H1 (cell line): Measurements from ENCODE around the gene SMARCA2. TPM values are rescaled to one million over a fixed set of nuclear protein-coding genes. Genes with fewer than 3 reads are reported as not detected.

ENCODE experiments used
- CTCF ChIA-PET: fragments of 300-600 bp; sonication (Branson Sonifier 250); formaldehyde crosslinking; loops from one replicate; lab custom pipeline; 2021; ENCODE audit not compliant: partially characterized antibody; lab: Charles Lee
- POLR2A ChIA-PET: fragments of 300-600 bp; sonication (Branson Sonifier 250); formaldehyde crosslinking; loops from one replicate; lab custom pipeline; 2021; ENCODE audit warnings: inconsistent platforms; ENCODE audit not compliant: partially characterized antibody; lab: Charles Lee
- DNase-seq, 2 experiments: peaks; one replicate each; pipeline versions ENCODE4 v3.0.0 to v3.0.0-alpha.2; 2010 to 2022; ENCODE audit warnings: low spot score in 2 of 2, low read depth in 1 of 2, mixed read lengths in 1 of 2
- FAIRE-seq: peaks from 2 replicates; lab custom pipeline; 2011; peaks lifted over from hg19 to GRCh38; lab: Jason Lieb, UNC
- H2AFZ ChIP-seq: 2 replicates; pipeline ENCODE4 v1.8.1; 2012; ENCODE audit warnings: low read length, inconsistent platforms
- H2AK5ac ChIP-seq: 2 replicates; pipeline ENCODE4 v1.6.1; 2013; ENCODE audit warnings: low read depth, low read length
- H2BK120ac ChIP-seq: replicated peaks from 2 replicates; pipeline ENCODE3; 2013; ENCODE audit warnings: low read depth, low read length, inconsistent platforms
- H2BK12ac ChIP-seq: 2 replicates; pipeline ENCODE4 v1.6.1; 2013; ENCODE audit warnings: low read depth, low read length
- H2BK15ac ChIP-seq: 2 replicates; pipeline ENCODE4 v1.6.1; 2013; ENCODE audit warnings: low read length
- H2BK20ac ChIP-seq: 2 replicates; pipeline ENCODE4 v1.6.1; 2013; ENCODE audit warnings: low read length
- H2BK5ac ChIP-seq: 2 replicates; pipeline ENCODE4 v1.6.1; 2013; ENCODE audit warnings: low read depth, low read length
- H3K14ac ChIP-seq: 2 replicates; pipeline ENCODE4 v1.6.1; 2013; ENCODE audit warnings: inconsistent platforms; ENCODE audit not compliant: insufficient read length
- H3K18ac ChIP-seq: 2 replicates; pipeline ENCODE4 v1.6.1; 2013; ENCODE audit warnings: low read length; ENCODE audit errors: extremely low read depth
- H3K23ac ChIP-seq: 2 replicates; pipeline ENCODE4 v1.6.1; 2013; ENCODE audit warnings: inconsistent platforms; ENCODE audit not compliant: insufficient read length
- H3K23me2 ChIP-seq: 2 replicates; pipeline ENCODE4 v1.6.1; 2013; ENCODE audit warnings: low read depth, low read length
- H3K27ac ChIP-seq: 2 replicates; pipeline ENCODE4 v1.6.1; 2011; ENCODE audit warnings: low read depth, low read length, inconsistent platforms
- H3K27me3 ChIP-seq, 4 experiments: replicated peaks in 1 of 4; 1 replicate in 1 of 4; 2 replicates in 3 of 4; pipeline versions ENCODE4 v1.6.1 to v1.8.1; 2011 to 2013; ENCODE audit warnings: low read length in 3 of 4, mild to moderate bottlenecking in 3 of 4, inconsistent platforms in 2 of 4, mixed read lengths in 2 of 4, moderate library complexity in 1 of 4; ENCODE audit not compliant: control insufficient read depth in 3 of 4, insufficient read depth in 3 of 4; ENCODE audit errors: extremely low read depth in 1 of 4
- H3K36me3 ChIP-seq, 4 experiments: 2 replicates each; pipeline versions ENCODE4 v1.6.1 to v1.8.1; 2011 to 2013; ENCODE audit warnings: mild to moderate bottlenecking in 4 of 4, low read length in 3 of 4, moderate library complexity in 2 of 4, control low read depth in 1 of 4, inconsistent platforms in 1 of 4; ENCODE audit not compliant: insufficient read depth in 4 of 4, control insufficient read depth in 2 of 4
- H3K4ac ChIP-seq: replicated peaks from 2 replicates; pipeline ENCODE3; 2013; ENCODE audit warnings: low read length, low read depth, mixed read lengths, inconsistent platforms; ENCODE audit not compliant: insufficient read length
- H3K4me1 ChIP-seq, 4 experiments: replicated peaks in 1 of 4; 1 replicate in 1 of 4; 2 replicates in 3 of 4; pipeline versions ENCODE4 v1.6.1 to v1.8.1; 2011 to 2013; ENCODE audit warnings: low read length in 3 of 4, inconsistent platforms in 2 of 4, mixed read lengths in 1 of 4; ENCODE audit not compliant: insufficient read depth in 4 of 4, control insufficient read depth in 3 of 4
- H3K4me2 ChIP-seq, 2 experiments: 2 replicates each; pipeline versions ENCODE4 v1.6.1 to v1.8.1; 2011 to 2013; ENCODE audit warnings: low read depth in 2 of 2, low read length in 2 of 2, control low read depth in 1 of 2, inconsistent platforms in 1 of 2, mild to moderate bottlenecking in 1 of 2; ENCODE audit not compliant: insufficient read depth in 1 of 2
- H3K4me3 ChIP-seq, 4 experiments: fragments of 200-600, 300-600 bp in 1 of 4; sonication (generic), shearing (Covaris generic), sonication (Bioruptor Twin) in 1 of 4; 2 replicates each; pipeline versions ENCODE4 v1.5.1 to v1.8.1; 2011 to 2016; ENCODE audit warnings: low read length in 4 of 4, low read depth in 3 of 4, control low read depth in 2 of 4, inconsistent platforms in 2 of 4, mild to moderate bottlenecking in 2 of 4, mixed read lengths in 1 of 4, moderate library complexity in 1 of 4; ENCODE audit not compliant: insufficient read depth in 2 of 4; ENCODE audit errors: extremely low read depth in 1 of 4
- H3K56ac ChIP-seq: replicated peaks from 2 replicates; pipeline ENCODE3; 2013; ENCODE audit warnings: low read depth, mild to moderate bottlenecking, mixed read lengths, low read length, inconsistent platforms; ENCODE audit not compliant: insufficient read length
- H3K79me1 ChIP-seq: 2 replicates; pipeline ENCODE4 v1.6.1; 2013; ENCODE audit warnings: low read depth, low read length, control low read depth
- H3K79me2 ChIP-seq, 2 experiments: 2 replicates each; pipeline versions ENCODE4 v1.6.1 to v1.8.1; 2012 to 2013; ENCODE audit warnings: low read length in 2 of 2, mild to moderate bottlenecking in 2 of 2, inconsistent platforms in 1 of 2; ENCODE audit not compliant: insufficient read depth in 2 of 2, control insufficient read depth in 1 of 2
- H3K9ac ChIP-seq, 4 experiments: replicated peaks in 1 of 4; 1 replicate in 1 of 4; 2 replicates in 3 of 4; pipeline versions ENCODE4 v1.6.1 to v1.8.1; 2011 to 2013; ENCODE audit warnings: low read depth in 3 of 4, low read length in 3 of 4, control low read depth in 2 of 4, mild to moderate bottlenecking in 2 of 4, moderate library complexity in 2 of 4, inconsistent platforms in 1 of 4; ENCODE audit errors: extremely low read depth in 1 of 4
- H3K9me3 ChIP-seq, 2 experiments: 2 replicates each; pipeline versions ENCODE4 v1.6.1 to v1.8.1; 2012 to 2013; ENCODE audit warnings: mild to moderate bottlenecking in 2 of 2, moderate library complexity in 2 of 2, control low read depth in 1 of 2, inconsistent platforms in 1 of 2, low read depth in 1 of 2, low read length in 1 of 2, mixed read lengths in 1 of 2; ENCODE audit not compliant: insufficient read depth in 2 of 2
- H4K20me1 ChIP-seq, 2 experiments: replicated peaks in 1 of 2; 2 replicates each; pipeline versions ENCODE3 to v1.8.1; 2011 to 2013; ENCODE audit warnings: inconsistent platforms in 2 of 2, low read length in 2 of 2, mild to moderate bottlenecking in 1 of 2; ENCODE audit not compliant: insufficient read depth in 2 of 2, control insufficient read depth in 1 of 2
- H4K5ac ChIP-seq: 2 replicates; pipeline ENCODE4 v1.6.1; 2013; ENCODE audit warnings: low read length, low read depth, mixed read lengths, inconsistent platforms; ENCODE audit not compliant: insufficient read length
- H4K8ac ChIP-seq: 2 replicates; pipeline ENCODE4 v1.8.0; 2013; ENCODE audit warnings: mild to moderate bottlenecking, moderate library complexity, low read length, inconsistent platforms; ENCODE audit not compliant: insufficient read depth; ENCODE audit errors: extremely low read depth
- H4K91ac ChIP-seq: replicated peaks from 2 replicates; pipeline ENCODE3; 2013; ENCODE audit warnings: low read length, mixed read lengths, inconsistent platforms; ENCODE audit not compliant: insufficient read length
- CHD2 ChIP-seq: IDR thresholded peaks from 2 replicates; pipeline ENCODE4 v1.6.1; 2012; ENCODE audit warnings: low read length, improper control_type of control experiment
- GABPA ChIP-seq: IDR thresholded peaks from 2 replicates; pipeline ENCODE4 v1.6.1; 2011; ENCODE audit warnings: mild to moderate bottlenecking, low read length, moderate library complexity, borderline replicate concordance; ENCODE audit not compliant: insufficient read depth
- KDM4A ChIP-seq: IDR thresholded peaks from one replicate; pipeline ENCODE4 v1.7.1; 2012; ENCODE audit warnings: low read depth, mild to moderate bottlenecking, moderate library complexity, low read length, inconsistent platforms; ENCODE audit not compliant: severe bottlenecking
- RBBP5 ChIP-seq: IDR thresholded peaks from 2 replicates; pipeline ENCODE4 v1.7.1; 2012; ENCODE audit warnings: low read depth, mild to moderate bottlenecking, inconsistent platforms, low read length, moderate library complexity, borderline replicate concordance
- SAP30 ChIP-seq: fragments of 300-600 bp; sonication (generic); IDR thresholded peaks from 2 replicates; pipeline ENCODE4 v1.7.1; 2012; ENCODE audit warnings: low read length, moderate library complexity, mild to moderate bottlenecking, inconsistent platforms; ENCODE audit not compliant: insufficient read depth, insufficient replicate concordance
- SIN3A ChIP-seq, 2 experiments: IDR thresholded peaks in 1 of 2; conservative IDR thresholded peaks in 1 of 2; 2 replicates each; pipeline ENCODE4 v1.6.1; 2011 to 2012; ENCODE audit warnings: low read length in 2 of 2, improper control_type of control experiment in 1 of 2, low read depth in 1 of 2, mild to moderate bottlenecking in 1 of 2
- SP1 ChIP-seq: IDR thresholded peaks from 2 replicates; pipeline ENCODE4 v1.6.1; 2011; ENCODE audit warnings: low read depth, low read length
- WGBS, 2 experiments: shearing (Covaris generic) in 1 of 2; methylation state at CpG; one replicate each; pipeline versions ENCODE4 v1.1.6 to v1.1.7; 2013 to 2015; ENCODE audit warnings: low lambda C conversion rate in 2 of 2, mixed read lengths in 2 of 2, inconsistent platforms in 1 of 2, low coverage in 1 of 2, missing lambda C conversion rate in 1 of 2; ENCODE audit not compliant: insufficient replicate concordance in 2 of 2, insufficient coverage in 1 of 2, insufficient read length in 1 of 2; ENCODE audit errors: extremely low coverage in 1 of 2, missing lambda C conversion rate in 1 of 2; 5-methylcytosine and 5-hydroxymethylcytosine counted together
- long read RNA-seq, 2 experiments: library from RNA in 1 of 2; library from capped mRNA in 1 of 2; stranded (forward); transcript quantifications; one replicate each; pipeline ENCODE4 v2.0.0, GENCODE V29; 2021; ENCODE audit warnings: inconsistent platforms in 1 of 2
- polyA minus RNA-seq, 3 experiments: library from RNA; depleted of rRNA, polyadenylated mRNA; stranded (reverse); fragments of >200 nt; gene quantifications; 1 replicate in 2 of 3; 2 replicates in 1 of 3; pipeline ENCODE4 v1.2.3, GENCODE V29; 2011
- polyA plus RNA-seq, 7 experiments: library from polyadenylated mRNA; depleted of rRNA in 3 of 7; stranded (reverse) in 5 of 7; unstranded in 2 of 7; fragments of >200 nt in 5 of 7; fragments of 200-250 nt in 2 of 7; gene quantifications; 1 replicate in 5 of 7; 2 replicates in 1 of 7; 4 replicates in 1 of 7; pipeline versions ENCODE4 v1.2.1 to v1.2.3, GENCODE V29; 2011 to 2013; ENCODE audit warnings: missing spikeins in 2 of 7, mixed read lengths in 2 of 7
- total RNA-seq: library from RNA; stranded (reverse); fragmentation: NEBNext Ultra II Directional; extraction: Animal tissue kit (Norgen Biotek cat#: 25700); gene quantifications from 2 replicates; pipeline ENCODE4 v1.2.1, GENCODE V29; 2021

Gene SMARCA2
- 21.7 and 22.3 TPM in 2 replicates for total RNA-seq
- polyA plus RNA-seq (2011; rRNA removed) = 6.3 and 12.5 TPM in 2 replicates
- polyA plus RNA-seq (2011; cell fraction: cytosol; rRNA removed) = 11.2 TPM
- 19.0 TPM for polyA plus RNA-seq (2011; cell fraction: nucleus; rRNA removed)
- polyA plus RNA-seq (2012, experiment 1 of 2) = 6.6 to 11.1 TPM (median 7.8 TPM) in 4 replicates
- 0.94 TPM for polyA plus RNA-seq (2012, experiment 2 of 2)
- polyA plus RNA-seq (2013, experiment 1 of 2) = 6.7 TPM
- 6.6 TPM for polyA plus RNA-seq (2013, experiment 2 of 2)
- 18.7 and 32.7 TPM in 2 replicates for polyA minus RNA-seq (2011; rRNA and poly(A)+ RNA removed)
- polyA minus RNA-seq (2011; cell fraction: cytosol; rRNA and poly(A)+ RNA removed) = 20.0 TPM
- polyA minus RNA-seq (2011; cell fraction: nucleus; rRNA and poly(A)+ RNA removed) = 37.5 TPM
- long read RNA-seq, experiment 1, partial matches to known transcripts = 14 of 16 reads
- long read RNA-seq, experiment 1, other reads (novel, unspliced or antisense) = 2 of 16 reads
- long read RNA-seq, experiment 2, partial matches to known transcripts = 8 of 14 reads
- long read RNA-seq, experiment 2, other reads (novel, unspliced or antisense) = 4 of 14 reads

DNA sequence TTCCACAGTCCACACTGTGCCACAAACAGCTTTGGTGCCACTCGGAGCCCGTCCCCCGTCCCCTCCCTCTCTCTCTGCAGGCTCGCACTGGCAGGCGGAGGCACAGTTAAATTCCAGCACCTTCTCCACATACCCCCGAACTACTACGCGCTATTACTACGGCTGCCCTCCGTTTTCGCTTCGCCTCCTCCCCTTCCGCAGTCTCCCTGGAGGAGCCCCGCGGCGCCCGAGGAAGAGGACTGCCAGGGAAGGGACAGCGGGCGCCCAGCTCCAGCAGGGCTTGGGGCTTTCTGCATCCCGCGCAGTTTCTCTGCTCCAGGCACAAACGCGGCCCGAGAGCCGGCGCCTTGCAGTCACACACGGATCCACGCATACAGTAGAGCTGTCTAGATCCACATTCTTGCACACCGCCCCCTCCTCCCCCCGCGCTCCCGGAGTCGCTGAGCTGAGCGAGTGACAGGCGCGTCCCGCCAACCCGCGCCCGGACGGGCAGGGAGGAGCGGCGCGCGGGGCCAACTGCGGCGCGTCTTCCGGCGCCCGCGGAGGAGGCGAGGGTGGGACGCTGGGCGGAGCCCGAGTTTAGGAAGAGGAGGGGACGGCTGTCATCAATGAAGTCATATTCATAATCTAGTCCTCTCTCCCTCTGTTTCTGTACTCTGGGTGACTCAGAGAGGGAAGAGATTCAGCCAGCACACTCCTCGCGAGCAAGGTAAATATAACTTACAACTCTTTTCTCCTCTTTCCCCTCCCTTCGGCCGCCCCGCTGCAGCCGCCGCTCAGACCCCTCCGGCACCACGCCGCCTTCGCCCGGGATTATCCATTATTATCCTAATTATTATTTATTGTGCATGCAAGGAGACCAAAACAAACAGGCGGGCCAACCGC, at the start of gene SMARCA2:
Gene SMARCA2 (plus strand): TSS at position 652 of the 885 bp plus-strand sequence. CDS start 13,676 bp downstream, outside the sequence.
- Histone ChIP-seq H3K9ac (peak within 1 kb of the TSS in 1 of 4 experiments; percentile 13; a peak in 1 of 7 replicates), H2AFZ (peak within 1 kb of the TSS; percentile 0; the same call in 1 of the 2 replicates), H3K23me2 (peaks cover 38% of the 10 kb centered on the region), H2AK5ac (no peak within 1 kb of the TSS), H2BK5ac (0 out of 2 replicates have a peak within 1 kb of the TSS, but pooled peaks have one; percentile 44), H3K4me1 (peaks cover 5 to 11% (median 6%) of the 10 kb centered on the region in 4 experiments; a peak in 6 of 7 replicates), H3K4ac (no peak within 1 kb of the TSS), H3K79me2 (no peaks in the 10 kb centered on the region), H2BK120ac (no peak within 1 kb of the TSS), H3K27ac (no peak within 1 kb of the TSS), H3K4me3 (peak within 1 kb of the TSS; percentile 54 to 84 (median 72)), H3K14ac (no peak within 1 kb of the TSS), H4K91ac (no peak within 1 kb of the TSS), H4K8ac (peak within 1 kb of the TSS; percentile 18; the same call in 1 of the 2 replicates), H4K20me1 (peaks cover 0 to 5% of the 10 kb centered on the region in 2 experiments), H3K18ac (no peak within 1 kb of the TSS), H3K79me1 (no peaks in the 10 kb centered on the region), H3K23ac (no peak within 1 kb of the TSS), H3K9me3 (no peaks in the 10 kb centered on the region), H2BK20ac (no peak within 1 kb of the TSS), H2BK12ac (no peak within 1 kb of the TSS), H4K5ac (no peak within 1 kb of the TSS), H3K56ac (no peak within 1 kb of the TSS), H2BK15ac (no peak within 1 kb of the TSS), H3K27me3 (peaks cover 5 to 51% (median 40%) of the 10 kb centered on the region in 4 experiments), H3K36me3 (no peaks in the 10 kb centered on the region), H3K4me2 (peak within 1 kb of the TSS; percentile 91 to 98)
- DNase-seq = peak in 1 of 2 experiments; percentile 88
- ChIA-PET POLR2A (interaction anchor here (0.6 to 1.9 kb wide), 6 partner anchors 12 to 72 kb away, joined by 3 to 7 read pairs (median 4); no protein-coding TSS in a partner anchor), CTCF (interaction anchor here (0.7 to 1.2 kb wide), 2 partner anchors 13 to 64 kb away, joined by 3 to 4 read pairs; no protein-coding TSS in a partner anchor)
- 1% methylated on average over 67 of the region's 71 CpGs; no CpG with 5 or more reads in 1 of the 2 experiments for WGBS, 2 experiments
- FAIRE-seq = no peak
- TF ChIP-seq KDM4A (peak; percentile 96), RBBP5 (0 out of 2 replicates have a peak, but pooled peaks have one; percentile 69), SAP30 (peak; percentile 45), GABPA (no peak), SP1 (peak; percentile 84), CHD2 (0 out of 2 replicates have a peak, but pooled peaks have one; percentile 30), SIN3A (conservative IDR thresholded peaks at IDR 0.05 in 1 of 2, IDR thresholded peaks at IDR 0.05 in 1 of 2; ENCODE audit: low read depth in 1 of 2, low read length in 2 of 2) (peak in 1 of 2 experiments; percentile 60; a peak in 1 of 4 replicates)
